HG02938 (cell line): ENCODE data around the gene DPT.

Experiments used
- ATAC-seq: cut with Tn5 transposase; IDR thresholded peaks from one replicate; pipeline ENCODE4 v1.9.1; 2021; ENCODE audit warnings: mild to moderate bottlenecking, moderate library complexity; ENCODE audit not compliant: unreplicated experiment

Gene DPT

DNA sequence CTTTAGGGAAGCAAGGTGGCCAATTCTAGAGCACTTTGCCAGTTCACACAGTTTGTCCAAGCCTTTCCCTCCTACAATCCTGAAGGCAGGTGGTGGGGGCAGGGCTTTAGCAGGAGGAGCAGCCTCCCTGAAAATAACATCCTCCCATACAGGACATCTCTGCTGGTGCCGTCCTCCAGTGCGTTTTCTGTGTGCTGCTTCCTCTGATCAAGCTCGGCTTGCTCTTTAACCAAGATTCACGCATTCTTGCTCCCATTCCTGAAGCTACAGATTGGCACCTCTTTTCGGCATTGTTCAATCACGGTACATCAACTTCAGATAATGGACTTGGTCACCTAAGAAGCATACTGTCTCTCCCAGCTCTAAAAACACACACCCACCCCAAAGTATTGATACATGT lies 7.5 kb upstream of the DPT start:
- no peak for ATAC-seq

DNA sequence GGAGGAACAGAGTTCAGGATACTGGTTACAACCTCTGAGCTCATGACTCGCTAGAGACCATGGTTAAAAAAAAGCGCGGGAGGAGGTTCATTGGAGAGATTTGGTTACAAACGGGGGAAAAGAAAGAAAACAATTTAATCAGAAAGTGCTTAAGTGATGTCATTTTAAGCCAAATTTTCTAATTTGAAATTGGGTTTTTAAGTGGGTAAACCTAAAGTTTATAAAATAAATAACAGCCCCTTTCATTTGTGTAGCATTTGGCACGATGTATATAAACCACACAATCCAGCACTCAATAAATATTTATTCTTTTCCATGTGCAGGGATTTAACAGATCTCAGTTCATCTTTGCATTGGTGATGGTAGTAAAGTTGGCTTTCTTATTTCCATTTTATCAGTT lies 7.0 kb upstream of the DPT start:
- no peak for ATAC-seq

DNA sequence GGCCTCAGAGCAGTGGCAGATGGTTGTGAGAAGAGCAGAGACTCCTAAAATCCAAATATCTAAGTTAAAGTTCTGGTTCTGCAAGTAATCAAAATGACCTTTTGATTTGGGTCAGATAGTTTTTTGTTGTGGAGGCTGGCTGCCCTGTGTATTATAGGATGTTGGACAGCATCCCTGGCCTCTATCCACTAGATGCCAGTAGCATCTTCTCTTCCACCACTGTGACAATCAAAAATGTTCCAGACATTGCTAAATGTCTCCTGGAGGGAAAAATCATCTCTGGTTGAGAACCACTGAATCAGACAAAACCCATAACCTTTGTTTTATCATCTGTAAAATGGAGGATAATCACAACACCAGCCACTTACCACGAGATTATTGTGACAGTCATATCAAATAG lies 5.9 kb upstream of the DPT start:
- ATAC-seq, result no peak

DNA sequence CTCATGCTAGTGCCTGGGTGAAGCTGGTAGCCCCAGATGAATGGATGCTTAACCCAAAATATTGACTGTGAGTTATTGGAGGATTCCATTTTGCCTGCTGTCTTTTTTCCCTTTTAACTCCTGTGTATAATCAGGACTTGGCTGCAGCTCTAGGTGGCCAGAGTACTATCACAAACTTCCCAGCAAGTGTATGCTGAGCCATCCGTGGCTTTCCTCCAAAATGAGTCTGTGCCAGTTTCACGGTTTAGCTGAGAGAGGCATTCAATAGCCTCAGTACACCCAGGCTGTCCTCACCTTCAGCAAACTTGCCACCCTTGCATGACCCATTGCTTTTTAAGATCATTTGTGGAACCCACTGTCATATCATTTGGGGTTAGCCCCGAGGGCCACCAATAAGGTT lies 5.3 kb upstream of the DPT start:
- no peak for ATAC-seq

DNA sequence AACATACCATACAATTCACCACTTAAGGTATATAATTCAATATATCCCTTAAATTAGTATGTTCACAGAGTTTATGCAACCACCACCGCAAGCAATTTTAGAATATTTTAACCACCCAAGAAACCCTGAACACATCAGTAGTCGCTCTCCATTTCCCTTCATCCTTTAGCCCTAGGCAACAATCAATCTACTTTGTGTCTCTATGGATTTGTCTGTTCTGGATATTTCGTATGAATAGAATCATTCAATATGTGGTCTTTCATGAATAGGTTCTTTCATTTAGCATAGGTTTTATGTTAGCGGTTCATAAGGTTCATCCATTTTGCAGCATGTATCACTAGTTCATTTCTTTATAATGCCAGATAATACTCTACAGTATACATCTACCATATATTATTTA lies 4.2 kb upstream of the DPT start:
- ATAC-seq, result no peak

GRCh38 chr1:168732736-168733135 lies 3.7 kb upstream of the DPT start:
- ATAC-seq, result no peak

GRCh38 chr1:168731244-168731953 lies 2.4 kb upstream of the DPT start:
- ATAC-seq, result no peak

DNA sequence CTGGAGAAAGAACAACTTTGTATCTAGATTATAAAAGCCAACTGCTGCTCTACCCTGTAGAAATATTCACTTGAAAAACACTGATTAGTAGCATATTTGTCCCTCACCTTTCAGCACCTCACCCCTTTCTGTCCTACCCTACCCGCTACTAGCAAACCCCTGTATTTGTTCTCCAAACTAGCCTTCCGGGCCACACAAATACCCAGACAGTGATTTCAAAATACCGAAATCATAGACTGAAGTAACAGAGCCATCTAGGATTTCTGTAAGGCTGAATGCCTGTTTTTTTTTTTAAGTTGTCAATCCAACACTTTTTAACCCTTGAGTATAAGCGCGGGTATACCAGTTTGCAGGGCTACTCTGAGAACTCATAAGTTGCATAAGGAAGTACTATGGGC lies 398 bp upstream of the DPT start:
- ATAC-seq, result no peak

- ATAC-seq, result no peak
Measured at GRCh38 chr1:168726719-168727118, 2.3 kb downstream of the DPT start.

DNA sequence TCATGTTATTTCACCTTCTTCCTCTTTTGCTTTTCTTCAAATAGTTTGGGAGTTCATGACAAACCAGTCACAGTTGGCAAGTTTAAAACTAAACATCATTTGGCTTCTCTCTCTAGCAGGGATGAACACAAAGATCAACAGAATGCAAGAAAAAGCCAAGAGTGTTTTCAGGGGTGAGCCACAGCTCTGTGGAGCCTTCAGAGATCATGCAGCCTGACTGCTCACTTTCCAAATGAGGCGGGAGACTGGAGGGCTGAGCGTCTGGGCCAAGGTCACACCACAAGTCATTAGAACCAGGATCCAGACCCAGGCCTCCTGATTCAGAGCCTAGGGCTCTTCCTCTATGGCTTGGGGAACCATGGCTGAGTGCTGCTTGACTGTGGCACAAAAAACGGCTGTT lies 2.7 kb downstream of the DPT start:
- no peak for ATAC-seq

- ATAC-seq, result no peak
Measured at GRCh38 chr1:168725831-168726230, 3.2 kb downstream of the DPT start.

- no peak for ATAC-seq
Measured at GRCh38 chr1:168725060-168725459, 3.9 kb downstream of the DPT start.

- ATAC-seq, result no peak
Measured at GRCh38 chr1:168723000-168723399, 6.0 kb downstream of the DPT start.

DNA sequence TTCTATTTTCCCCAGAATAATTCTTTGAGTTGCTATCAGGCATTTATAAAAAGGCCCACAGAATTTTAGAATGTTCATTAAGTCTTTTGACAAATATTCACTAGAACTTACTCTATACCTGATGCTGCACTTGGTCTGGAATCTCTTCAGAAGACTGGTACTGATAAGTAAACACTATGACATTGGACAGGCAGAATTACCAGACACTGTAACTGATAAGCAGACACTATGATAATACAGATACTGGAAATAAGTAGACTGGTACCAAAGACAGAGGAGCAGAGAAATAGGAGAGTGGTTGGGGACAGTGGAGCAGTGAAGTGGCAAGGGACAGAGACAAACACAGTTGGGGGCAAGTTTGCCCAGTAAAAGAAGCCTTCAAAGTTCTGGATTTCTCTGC lies 8.2 kb downstream of the DPT start:
- ATAC-seq, result no peak

DNA sequence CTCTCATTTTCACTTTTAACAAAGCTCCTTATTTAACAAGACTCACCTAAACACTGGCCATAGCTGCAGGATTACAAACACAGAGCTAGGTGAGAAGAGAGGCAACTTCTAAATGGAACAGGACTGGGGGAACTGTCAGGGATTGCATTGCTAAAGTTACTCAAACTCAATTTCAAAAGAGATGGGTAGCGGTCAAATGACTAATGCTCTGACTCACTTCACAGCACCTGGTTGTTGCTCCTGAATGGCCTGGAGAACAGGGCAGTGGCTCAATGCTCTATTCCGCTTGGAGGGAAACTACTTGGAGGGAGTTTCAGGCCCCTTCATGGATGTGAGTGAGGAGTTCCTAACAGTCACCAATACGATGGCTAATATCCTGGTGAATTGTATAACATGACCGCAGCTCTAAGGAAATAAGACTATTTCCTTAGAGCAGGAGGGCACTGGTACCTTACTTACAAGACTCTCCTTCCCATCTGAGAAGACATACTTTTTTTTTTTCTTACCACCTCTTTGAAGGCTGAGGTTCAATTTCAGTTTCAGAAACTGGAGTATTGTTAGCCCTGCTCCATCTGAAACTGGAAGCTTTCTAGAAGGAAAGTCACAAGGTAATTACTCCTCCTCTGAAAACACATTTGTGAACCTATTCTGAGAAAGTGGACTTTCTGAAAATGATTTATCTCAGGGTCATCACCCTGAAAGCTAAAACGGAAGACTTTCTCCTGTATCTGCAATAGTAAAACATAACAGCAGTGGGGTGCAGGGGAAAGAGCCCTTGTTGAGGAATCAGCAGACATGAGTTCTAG lies 9.5 kb downstream of the DPT start:
- ATAC-seq, result peak; percentile 77

DNA sequence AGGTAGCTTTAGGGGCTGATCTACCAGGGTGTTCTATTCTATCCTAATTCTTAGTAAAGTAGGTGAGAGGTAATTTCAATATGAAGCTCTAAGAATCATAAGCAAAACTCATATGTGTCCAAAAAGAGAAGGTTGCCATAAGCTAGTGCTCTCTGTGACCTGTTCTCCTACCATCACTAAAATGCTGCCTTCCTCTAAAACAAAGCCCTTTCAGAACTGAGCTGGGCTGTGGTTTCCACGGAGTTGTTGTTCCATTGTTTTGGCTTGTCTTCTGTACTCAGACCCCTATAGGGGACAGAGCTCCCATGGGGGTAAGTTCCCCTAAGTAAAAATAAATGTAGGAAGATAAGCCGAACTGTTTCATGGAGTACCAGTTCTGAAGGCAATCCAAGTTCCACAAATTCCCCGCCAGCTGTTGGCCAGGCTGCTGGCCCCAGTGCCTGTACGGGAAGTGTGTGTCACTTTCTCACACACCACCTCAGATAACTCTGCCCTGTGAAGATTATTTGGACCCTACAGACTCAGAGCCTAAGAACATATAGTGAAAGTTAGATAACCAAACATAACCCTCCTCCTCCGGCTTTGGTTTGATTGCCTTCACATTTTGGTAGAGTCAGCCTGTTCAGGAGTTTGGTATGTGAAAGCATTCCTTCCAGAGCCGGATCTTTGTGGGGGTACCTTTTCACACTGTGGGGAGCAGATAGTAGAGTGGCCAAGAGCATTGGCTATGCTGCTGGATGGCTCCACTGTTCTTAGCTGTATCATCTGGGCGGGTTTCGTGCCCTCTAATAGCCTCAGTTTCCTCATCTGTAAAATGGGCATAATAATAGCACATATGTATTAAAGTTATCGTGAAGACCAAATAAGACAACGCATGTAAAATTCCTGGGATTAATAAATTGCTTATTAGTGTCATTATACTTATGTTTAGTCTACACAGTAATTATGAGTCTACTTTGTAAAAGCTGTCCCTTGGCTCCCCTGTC lies 10.8 kb downstream of the DPT start:
- ATAC-seq, result no peak

DNA sequence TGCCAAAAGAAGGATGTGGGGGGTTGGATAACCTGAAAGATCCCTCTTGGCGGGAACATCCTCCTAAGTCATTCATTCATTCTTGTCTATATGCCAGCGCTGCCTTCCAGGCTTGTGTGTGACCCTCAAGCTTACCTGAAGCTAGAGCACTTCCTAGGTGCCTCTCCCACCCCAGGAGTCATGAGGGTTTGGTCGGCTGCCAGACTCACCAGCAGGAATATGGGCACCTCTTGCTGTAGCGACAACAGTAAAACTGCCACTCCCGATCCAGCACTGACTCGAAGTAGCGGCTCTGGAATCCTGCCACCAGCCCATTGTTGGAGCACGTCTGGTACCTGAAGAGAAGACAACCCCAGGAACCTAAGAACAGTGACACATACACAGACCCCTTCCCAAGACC lies 15.0 kb downstream of the DPT start:
- ATAC-seq, result no peak

DNA sequence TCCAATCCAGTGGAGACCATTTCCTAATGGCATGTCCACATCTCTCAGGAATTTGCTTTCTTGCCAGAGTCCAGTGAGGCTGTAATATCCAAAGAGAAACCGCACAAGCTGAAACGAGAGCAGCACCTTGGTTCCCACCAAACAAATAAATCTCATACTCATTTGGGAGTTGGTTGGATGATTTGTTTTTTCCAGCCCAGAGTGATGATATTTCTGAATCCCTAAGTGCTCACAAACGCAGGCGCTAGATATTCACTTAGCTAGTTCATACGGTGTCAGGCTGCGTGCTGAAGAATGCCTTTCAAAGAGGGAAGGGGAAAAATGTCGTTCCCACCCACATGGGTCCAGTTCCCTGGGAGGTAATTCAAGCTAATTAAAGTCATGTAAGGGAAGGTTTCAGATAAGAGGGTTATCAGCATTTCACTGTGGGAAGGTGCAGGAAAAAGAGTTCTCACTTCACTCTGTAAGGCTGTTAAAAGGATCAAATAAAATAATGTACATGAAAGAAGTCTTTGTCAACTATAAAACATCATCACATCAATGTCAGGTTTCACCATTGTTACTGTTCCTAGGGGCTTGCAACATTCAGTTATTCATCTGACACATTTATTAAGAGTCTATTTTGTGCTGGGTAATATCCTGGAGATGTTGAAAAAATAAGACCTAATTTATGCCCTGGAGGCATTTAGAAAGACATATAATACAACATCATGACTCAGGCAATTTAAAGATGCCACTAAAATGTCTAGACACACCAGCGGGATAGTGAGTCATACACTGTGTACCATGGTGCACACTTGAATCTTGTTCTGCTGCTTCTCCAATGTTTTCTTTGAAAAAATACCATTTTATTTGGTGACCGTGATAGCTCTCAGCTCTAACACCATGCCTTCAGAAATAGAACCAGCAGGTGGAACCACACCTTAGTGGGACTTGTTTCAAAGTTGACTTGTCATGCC lies 19.3 kb downstream of the DPT start:
- ATAC-seq, result no peak

DNA sequence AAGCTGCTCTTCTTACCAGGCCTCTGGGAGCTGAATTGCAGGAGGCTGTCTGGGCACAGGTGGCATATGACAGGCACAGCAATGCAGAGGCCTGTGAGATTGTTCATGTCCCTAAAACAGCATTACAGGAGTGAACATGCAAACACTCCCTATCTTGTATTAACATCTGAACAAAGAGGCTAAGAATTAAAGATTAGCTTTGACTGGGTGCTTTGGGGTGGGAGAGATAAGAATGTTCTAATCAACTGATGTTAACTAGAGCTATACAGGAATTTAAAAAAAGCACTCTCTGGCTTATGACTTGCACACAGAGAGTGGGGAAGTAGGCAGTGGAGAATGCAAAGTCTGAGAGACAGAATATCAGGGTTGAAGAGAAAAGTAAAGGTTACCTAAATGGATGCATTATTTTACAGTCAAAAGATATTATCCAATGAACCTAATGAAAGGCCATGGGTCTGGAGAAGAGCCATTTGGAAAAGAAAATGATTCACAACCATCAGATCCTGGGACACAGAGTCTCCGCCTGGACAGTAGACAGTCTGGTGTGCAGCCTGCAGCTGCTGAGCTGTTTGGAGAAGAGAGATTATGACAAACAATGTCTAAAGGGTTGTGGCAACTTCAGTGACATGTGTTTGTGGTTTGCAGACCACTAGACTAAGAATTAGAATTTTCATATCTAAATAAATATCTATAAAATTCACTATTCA lies 20.2 kb downstream of the DPT start:
- ATAC-seq, result no peak
